TTC549 (cell line): ENCODE results near the gene XG.
A peak's percentile ranks its signal among the peaks of the same experiment; 100 is the strongest.

Source experiments
- FAIRE-seq: peaks from 2 replicates; lab custom pipeline; 2012; peaks lifted over from hg19 to GRCh38; lab: Jason Lieb, UNC

Gene XG

DNA sequence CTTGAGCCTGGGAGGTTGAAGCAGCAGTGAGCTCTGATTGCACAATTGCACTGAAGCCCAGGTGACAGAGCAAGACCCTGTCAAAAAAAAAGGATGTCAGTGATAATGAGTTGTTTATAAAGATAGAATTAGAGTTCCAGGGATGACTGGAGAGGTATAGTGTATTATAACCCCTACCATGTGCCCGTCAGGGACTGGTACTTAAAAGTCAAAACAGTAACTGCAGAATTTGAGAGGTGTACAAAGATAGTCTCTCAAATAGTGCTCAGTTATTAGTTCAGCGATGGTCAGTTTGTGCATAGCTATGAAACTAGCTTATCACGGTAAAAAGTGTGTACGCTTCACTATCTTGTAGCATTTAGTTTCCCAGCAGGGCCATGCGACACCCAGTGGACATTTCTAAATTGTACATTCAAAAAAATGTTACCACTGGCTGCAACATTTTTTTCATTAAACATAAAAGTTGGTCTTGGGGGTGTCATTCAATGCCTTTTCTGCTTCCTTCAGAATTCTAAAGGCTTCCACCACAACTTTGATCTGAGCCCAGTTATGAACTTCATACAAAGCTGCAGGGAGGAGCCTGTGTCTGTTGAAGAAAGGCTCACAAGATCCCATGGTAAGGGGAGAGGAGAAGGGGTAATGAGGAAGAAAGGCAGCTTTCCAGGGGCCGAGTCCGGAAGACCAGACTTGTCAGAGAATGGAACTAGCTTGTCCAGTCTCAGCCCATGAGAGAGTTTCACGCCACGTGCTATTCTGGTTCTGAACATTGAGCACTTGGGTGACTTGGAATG, 67.7 kb downstream of the XG start:
- FAIRE-seq, result peak; percentile 77

DNA sequence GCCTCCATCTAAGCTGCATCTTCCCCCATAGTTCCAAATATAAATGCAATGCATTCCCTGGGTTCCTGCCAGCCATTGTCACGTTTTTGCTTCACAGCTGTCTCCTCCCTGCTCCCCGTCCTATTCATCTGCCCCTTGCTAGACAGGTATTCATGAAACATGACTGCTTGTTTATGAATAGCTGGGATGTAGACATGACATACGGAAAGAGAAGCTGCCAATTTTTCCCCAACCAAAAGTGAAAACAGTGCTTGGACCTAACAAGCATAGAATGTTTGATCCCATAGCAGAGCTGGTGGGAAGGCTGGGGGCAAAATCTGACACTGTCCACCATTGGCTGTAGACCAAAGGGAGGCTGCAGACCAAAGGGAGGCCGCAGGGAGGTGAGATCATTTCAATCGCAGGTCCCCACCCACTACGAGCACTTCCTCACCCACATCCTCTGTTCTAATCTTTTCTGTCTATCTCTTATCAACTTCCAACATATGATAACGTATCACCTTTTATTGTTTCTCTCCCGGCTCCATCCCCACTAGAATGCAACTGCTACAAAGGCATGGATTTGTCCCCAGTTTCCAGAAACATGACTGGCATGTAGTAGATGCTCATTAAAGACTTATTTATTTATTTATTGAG, 68.4 kb downstream of the XG start:
- no peak for FAIRE-seq

DNA sequence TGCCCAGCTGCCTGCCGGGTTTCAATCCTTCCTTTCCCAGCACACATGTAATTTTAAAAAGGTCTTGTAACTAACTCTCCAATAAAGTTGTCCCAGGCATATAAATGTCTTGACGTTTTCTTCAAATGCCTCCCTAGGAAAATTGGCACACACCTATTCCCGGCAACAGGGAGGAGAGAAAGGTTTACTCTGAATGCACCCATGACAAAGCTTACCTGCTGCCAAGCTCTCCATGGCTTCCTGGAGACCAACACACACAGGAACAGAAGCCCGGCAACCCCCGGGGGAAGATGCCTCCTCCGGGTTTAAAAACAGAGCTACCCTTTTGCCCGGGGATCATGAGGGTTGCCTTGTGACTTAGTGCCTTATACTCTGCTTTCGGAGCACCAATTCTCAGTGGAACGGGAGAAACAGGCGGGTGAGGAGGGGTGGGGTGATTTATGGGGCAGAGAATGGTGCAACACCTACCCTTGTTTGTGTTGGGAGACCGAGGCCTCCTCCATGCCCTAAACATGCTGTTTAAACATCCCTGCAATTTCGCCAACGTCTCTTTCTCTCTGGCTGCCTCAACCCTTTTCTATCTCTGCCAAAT, 72.1 kb downstream of the XG start:
- no peak for FAIRE-seq

DNA sequence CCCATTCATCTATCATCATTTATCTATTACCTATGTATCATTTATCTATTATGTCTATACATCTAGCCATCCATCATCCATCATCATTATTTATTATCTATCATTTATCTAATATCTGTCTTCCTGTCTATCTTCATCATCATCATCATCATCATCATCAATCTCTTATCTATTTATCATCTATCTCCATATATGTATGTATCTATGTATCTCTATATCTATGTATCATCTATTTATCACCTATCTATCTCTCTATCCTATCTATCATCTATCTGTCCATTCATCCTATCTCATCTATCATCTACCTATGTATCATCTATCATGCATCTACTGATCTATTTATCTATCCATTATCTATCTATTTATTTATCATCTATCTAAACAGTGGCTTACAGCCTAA, 73.0 kb downstream of the XG start:
- no peak for FAIRE-seq

DNA sequence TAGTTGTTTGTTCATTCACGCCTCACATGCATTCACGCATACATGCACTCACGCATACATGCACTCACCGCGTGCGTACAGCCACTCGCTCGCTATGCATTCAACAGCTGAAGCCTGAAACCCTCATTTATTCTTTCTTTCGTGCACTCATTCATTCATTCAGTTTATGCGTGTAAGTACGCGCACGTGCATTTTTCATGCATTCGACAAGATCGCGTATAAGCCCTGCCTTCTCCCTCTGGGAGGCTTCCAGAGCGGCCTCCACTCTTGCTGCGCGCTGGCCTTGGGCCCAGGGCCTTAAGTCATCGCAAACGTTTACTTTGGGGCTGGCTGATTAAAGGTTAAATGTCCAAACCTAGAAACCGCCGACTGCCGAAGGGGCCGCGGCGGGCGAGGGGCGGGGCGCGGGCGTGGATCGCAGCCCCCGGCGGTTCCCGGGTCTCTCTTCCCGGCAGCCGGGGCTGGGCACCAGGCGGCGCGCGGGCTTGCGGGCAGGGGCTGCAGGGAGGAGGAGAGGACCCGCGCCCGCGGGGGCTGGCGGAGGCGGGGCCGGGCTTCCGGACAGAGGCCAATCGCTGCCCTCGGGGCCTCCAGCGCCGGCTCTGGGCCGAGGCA, 76.6 kb downstream of the XG start, which contains the start of gene GYG2:
GYG2 (plus strand) TSS at position 587 of the 615 bp plus-strand sequence. CDS start 1,259 bp downstream, outside the sequence.
- no peak for FAIRE-seq

DNA sequence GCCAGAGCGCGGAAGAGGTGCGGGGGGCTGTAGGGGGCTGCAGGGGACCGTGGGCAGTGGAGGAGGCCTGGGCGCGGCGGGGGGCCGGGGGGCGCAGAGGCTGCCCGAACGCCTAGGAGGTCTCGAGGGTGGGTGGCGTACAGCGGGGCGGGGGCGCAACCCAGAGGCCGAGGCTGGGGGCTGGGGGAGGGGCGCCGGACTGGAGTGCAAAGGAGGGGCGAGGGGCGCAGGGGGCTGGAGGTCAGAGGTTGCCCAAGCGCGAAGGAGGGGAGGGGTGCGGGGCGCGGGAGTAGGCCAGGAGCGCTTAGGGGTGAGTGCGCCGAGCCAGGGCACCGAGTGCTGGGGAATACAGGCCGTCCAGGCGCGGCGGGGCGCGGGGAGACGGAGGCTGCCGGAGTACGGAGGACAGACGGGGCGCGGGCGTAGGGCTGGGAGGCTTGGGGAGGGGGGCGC, 77.1 kb downstream of the XG start:
- no peak for FAIRE-seq

DNA sequence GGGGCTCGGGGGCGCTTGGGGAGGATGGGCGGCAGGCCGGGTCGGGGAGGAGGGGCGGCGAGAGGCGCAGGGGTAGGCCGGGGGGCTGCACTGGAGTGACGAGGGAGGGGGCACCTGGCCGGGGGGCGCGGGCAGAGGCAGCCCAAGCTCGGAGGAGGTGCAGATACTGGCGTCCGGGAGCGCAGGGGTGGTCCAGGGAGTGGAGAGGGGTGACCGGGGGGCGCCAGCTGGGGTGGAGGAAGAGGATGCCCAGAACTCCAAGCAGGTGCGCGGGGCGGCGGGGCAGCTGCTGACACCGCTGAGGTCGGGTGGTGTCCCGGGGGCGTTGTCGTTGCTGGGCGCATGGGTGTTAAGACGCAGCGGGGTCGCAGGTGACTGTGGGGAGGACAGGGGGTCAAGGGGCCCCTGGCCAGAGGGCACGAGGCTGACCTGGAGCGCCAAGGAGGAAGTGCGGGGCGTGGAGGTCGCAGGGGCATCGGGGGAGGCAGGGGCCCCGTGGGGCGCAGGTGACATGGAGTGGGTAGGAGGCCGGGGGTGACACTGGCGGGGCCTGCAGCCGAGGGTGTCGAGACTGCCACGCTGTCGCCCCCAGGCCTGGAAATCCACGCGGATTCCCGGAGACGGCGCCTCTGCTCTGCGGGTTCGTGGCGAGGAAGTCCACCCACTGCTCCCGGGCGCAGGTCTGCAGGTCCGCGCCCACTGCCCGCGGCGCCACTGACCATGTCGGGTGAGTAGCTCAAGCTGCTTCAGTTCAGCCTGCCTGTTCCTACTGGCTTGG, 77.8 kb downstream of the XG start:
- no peak for FAIRE-seq

DNA sequence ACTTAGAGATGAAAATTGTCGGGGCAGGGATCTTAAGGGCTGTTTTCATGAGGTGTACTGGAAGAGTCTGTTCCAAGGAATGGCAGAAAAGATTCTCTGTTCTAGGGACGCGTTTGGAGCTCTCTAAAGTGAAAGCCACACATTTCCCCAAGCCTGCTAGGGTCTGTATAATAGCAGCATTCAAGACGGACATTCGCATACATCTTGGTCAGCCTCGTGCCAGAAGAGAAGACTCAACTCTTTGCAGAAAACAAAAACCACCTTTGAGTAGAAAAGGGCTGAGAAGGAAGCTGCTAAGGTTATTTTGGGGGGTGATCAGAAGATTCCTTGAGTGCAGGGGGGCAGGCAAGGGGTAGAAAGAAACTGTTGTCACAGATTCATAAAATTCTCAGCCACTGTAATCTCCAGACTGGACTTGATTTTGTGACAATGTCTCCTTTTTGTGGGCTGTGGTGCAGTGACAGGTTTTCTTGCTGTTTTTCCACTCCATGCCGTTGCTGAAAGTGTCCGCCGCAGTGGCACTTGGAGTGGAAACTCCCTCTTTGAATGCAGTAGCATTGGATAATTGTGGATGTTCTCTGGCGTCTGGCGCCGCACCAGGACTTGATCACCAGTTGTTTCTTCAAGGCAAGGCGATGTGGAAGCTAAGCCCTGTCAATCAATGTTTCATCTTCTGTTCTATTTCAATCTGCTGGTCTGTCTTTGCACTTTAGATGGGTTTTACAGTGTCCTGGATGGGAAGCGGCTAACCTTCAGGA, 79.8 kb downstream of the XG start:
- no peak for FAIRE-seq

DNA sequence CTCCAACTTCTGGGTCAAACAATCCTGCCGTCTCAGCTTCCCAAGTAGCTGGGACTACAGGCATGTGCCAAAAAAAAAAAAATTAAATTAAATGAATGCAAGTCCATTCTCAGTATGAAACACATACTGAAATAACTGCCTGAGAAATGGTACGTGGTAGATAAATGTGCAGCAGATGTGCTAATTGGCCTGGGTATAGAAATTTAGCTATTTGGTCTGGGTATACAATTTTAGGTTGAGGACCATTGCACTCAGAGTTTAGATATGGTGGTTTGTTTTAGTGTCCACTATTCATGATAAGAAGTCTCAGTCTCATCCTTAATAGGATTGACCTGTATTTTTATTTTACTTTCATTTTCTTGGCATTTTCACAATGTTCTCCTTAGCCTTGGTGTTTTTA, 86.1 kb downstream of the XG start:
- FAIRE-seq, result no peak

DNA sequence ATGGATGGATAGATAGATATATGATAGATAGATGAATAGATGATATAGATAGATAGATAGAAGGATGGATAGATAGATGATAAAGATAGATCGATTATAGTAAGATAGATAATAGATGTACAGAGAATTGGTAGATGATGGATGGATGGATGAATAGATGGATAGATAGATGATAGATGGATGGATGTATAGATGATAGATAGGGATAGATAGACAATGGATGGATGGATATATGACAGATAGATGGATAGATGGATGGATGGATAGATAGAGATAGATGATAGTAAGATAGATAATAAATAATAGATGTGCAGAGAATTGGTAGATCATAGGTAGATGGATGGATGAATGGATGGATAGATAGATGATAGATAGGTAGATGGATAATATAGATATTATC, 89.1 kb downstream of the XG start:
- no peak for FAIRE-seq

DNA sequence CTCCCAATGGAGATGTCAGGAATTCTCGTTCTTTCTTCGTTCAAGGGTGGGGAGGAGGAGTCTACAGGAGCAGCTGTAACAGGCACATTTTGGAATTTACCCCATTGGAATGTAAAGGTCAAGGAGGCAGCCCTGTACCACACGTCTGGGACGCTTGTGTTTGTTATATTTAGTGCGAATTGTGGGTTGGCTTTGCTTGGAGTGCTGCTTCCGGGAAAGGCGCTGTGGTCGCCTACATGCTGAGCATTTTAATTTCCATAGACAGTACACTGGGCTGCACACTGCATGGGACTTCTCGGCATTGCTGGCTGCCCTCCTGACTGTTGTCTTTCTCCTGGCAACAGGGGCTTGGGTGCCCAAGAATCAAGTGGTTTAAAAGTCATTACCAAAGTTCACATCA, 89.7 kb downstream of the XG start:
- FAIRE-seq, result no peak

DNA sequence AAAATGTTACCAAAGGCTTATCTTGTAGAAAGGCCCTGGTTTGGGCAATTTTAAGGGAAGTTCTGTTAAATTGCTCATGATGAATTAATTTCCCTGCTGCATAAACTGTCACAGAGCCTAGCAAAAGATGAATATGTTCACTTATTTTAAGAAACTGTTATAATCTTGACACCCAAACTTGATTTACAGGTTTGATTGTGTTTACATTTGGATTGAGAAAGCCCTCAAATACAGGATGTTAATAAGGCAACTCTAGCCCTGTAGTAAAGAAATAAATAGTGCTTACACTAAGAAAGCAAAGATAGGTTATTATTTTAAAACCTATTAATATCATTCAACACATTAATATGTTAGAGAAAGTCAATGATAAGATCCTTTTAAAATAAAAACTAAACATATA, 95.2 kb downstream of the XG start:
- FAIRE-seq, result no peak

DNA sequence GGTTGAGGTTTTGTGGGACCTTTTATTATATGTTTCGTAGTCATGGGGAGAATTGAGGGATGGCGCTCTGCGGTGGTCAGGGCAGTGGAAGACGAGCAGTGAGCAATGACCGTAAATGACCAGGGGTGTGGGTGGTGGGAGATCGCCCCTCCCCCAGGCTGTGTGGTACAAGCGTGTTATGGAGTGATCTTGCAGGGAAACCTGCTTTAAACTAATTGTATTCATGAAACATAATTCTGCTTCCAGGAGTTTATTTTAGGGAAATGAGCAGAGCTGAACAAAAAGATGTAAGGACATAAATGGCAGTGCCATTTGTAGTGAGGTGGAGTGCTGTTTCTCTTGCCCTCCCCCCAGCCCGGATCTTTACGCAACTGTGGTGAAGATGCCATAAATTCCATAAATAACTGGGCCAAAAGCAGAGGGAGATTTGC, 97.0 kb downstream of the XG start:
- FAIRE-seq, result peak; percentile 92

DNA sequence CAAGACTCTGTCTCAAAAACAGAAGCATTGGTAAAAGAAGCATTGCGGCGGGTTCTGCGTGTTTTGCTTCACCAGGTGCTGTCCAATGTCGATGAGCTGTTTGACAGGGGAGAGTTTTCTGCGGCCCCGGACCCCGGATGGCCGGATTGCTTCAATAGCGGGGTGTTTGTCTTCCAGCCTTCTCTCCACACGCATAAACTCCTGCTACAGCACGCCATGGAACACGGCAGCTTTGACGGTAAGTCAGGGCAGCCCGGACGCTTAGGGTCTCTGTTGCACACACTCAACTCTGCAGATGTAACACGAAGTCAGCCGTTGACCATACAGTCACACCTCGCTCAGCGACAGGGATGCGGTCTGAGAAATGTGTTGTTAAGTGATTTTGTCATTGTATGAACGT, 103.1 kb downstream of the XG start:
- FAIRE-seq, result no peak

DNA sequence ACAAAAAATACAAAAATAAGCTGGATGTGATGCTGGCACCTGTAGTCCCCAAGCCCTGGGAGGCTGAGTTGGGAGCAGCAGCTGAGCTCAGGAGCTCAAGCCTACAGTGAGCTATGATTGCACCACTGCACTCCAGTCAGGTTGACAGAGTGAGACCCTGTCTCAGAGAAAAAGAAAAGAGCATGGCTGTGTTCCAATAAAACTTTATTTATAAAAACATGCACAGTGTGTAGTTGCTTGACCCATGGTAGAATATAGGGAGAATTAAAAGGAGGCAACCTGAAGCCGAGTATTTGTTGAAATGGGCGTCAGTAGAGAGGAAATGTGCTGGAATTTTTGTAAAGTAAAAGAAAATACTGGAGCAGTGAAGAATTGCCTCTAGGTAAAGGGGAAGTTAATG, 103.9 kb downstream of the XG start:
- FAIRE-seq, result no peak

DNA sequence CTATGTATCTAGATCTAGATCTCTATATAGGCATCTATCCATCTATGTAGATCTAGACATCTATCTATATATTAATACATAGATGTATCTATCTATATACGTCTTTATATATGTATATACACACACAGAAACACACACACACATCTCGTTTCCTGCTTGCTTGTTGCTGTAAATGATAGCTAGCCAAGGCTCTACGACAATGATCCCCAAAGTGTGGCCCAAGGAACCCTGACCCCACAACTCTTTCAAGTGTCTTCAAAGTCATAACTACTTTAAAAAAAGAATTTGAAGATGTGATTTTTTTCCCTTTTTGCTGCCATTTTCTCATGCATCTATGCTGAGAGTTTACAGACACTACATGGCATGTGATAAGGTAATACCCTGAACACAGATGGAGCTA, 105.7 kb downstream of the XG start:
- FAIRE-seq, result no peak

DNA sequence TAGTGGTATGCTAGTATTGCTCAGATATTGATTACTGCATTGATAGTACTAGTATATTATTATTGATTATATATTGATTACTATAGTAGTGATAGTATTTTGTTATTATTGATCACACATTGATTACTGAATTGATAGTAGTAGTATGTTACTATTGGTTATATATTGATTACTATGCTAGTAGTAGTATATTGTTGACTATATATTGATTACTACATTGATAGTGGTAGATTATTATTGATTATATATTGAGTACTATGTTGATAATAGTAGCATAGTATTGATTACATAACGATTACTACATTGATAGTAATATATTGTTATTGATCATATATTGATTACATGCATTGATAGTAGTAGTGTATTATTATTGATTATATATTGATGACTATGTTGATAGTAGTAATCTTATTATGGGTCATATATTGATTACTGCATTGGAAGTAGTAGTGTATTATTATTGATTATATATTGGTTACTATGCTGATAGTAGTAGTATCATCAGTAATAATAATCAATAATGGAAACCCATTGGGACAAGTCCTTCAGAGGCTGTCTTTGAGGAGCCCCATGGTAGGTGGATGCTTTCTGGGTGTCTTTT, 107.5 kb downstream of the XG start:
- peak; percentile 47 for FAIRE-seq

DNA sequence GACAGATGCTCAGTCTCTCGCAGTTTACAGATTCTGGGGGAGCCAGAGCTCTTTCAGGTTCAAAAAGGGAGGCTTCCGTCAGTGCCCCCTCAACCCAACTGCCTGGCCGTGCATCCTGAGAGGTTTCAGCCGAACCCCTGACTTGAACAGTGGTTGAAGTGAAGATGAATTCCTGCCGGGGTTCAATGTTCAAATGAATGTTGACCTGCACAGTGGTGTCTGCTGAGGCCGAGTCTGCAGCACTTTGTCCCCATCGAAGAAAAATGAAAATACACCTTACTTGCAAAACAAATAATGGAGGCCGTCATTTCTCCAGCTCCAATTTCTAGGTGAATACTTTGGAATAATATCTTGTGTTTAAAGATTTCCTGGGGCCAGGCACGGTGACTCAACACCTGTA, 110.6 kb downstream of the XG start:
- no peak for FAIRE-seq

DNA sequence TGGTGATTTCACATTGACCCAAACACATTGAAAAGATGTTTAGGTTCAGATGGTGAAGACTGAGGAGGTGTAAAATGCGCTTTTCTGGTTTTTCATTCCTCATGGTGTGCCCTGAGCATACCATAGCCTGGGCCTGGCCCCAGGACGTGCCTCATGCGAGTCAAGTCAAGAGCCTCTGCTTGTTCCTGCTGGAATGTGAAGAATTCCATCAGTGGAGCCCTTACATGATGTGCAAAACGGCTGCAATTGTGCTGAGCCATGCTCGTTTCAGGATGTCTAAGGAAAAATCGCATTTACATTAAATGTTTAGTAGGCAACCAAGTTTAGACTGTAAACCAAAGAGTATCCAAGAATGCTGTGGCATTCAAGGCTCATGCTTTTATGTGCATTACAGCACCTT, 111.8 kb downstream of the XG start:
- peak; percentile 13 for FAIRE-seq
